Coronary artery (tissue), 2 donors: ENCODE results near the gene ADAMTSL2.

Source experiments
- DNase-seq: peaks from one replicate; pipeline ENCODE4 v3.0.0-alpha.2; 2017; ENCODE audit warnings: low spot score
- H3K27ac ChIP-seq, 2 donors: fragments of 200-600 bp; sonication (generic); one replicate each; pipeline ENCODE4 v1.5.1; 2016 to 2019
- H3K4me3 ChIP-seq: fragments of 200-600 bp; sonication (generic); 2 replicates; pipeline ENCODE4 v1.5.1; 2016; ENCODE audit warnings: mild to moderate bottlenecking, moderate library complexity
- CTCF ChIP-seq: fragments of 200-600 bp; sonication (generic); IDR thresholded peaks from one replicate; pipeline ENCODE4 v1.5.1; 2019; ENCODE audit warnings: antibody characterized with exemption

Gene ADAMTSL2

GRCh38 chr9:133538851-133539833 is 4.6 kb downstream of the ADAMTSL2 start:
- H3K4me3 ChIP-seq: peak overlapping the region; percentile 62
- H3K27ac ChIP-seq: peak overlapping the region in 1 of 2 donors; percentile 63
- no peak for DNase-seq
- no peak for TF ChIP-seq CTCF

GRCh38 chr9:133539991-133540697 is 5.6 kb downstream of the ADAMTSL2 start:
- peak overlapping the region; percentile 62 for H3K4me3 ChIP-seq
- TF ChIP-seq CTCF: no peak
- H3K27ac ChIP-seq: peak overlapping the region in 1 of 2 donors; percentile 63
- no peak for DNase-seq

DNA sequence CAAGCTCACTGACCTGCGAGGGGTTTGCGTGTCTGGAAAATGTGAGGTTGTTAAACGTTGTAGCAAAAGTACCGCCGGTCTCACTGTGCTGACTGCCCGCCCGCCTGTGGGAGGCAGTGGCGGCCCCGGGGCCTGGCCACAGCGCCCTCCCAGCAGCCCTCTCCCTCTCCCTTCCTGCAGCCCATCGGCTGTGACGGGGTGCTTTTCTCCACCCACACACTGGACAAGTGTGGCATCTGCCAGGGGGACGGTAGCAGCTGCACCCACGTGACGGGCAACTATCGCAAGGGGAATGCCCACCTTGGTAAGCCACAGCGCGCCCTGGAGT is 6.2 kb downstream of the ADAMTSL2 start:
- no peak for DNase-seq
- Histone ChIP-seq H3K27ac (no peak overlapping the region), H3K4me3 (no peak overlapping the region)
- no peak for TF ChIP-seq CTCF

GRCh38 chr9:133542002-133542401 is 7.5 kb downstream of the ADAMTSL2 start:
- TF ChIP-seq CTCF: no peak

GRCh38 chr9:133543772-133544467 is 9.4 kb downstream of the ADAMTSL2 start:
- DNase-seq: no peak
- H3K4me3 ChIP-seq: no peak overlapping the region
- peak overlapping the region in 1 of 2 donors; percentile 2 for H3K27ac ChIP-seq
- no peak for TF ChIP-seq CTCF

More at GRCh38 chr9:133542002-133542401, 7.5 kb downstream of the ADAMTSL2 start:
- Histone ChIP-seq H3K4me3 (no peak overlapping the region), H3K27ac (no peak overlapping the region)
- DNase-seq: no peak

DNA sequence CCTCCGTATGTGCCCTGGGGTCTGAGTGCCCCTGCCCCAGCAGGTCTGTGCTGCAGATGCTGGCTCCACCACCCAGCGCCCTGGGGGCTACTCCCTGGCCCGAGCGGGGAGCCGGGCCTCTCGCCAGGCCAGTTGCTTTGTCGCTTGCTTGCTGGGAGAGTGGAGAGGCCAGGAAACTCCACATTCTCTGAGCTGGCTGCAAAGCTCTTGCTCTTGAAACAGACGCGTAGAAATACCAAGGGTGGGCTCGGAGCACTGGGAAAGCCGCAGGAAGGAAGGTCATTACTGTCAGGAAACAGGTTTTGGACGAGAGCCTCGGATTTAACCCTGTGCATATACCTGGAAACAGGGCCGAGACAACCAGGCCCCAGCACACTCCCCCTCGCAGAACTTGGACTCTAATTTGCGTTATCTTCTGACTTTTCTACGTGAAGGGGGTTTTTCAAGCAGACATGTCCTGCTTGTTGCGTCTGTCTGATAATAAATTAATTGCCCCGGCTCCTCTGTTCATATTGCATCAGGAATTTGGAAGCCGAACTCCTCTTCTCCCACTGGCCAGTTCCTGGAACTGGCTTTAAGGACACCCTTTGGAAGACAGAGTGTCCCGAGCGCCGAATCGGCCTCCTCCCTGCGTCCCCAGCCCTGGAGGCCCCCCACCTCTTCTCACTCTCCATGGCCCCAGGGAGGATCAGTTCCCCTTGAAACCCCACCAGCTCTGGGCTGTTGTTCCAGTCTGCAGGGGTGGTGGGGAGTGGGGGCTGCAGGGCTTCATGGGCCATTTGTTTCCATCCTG is 11.2 kb downstream of the ADAMTSL2 start:
- H3K4me3 ChIP-seq: no peak overlapping the region
- H3K27ac ChIP-seq: peak overlapping the region in 1 of 2 donors; percentile 43
- no peak for DNase-seq
- no peak for TF ChIP-seq CTCF
